IPS DF 6.9 (cell line): Measurements from ENCODE around the gene GSC2.

Source experiments
- DNase-seq: peaks from one replicate; pipeline ENCODE4 v3.0.0-alpha.2; 2013; ENCODE audit warnings: low read depth, low spot score
- H3K27ac ChIP-seq: one replicate; pipeline ENCODE4 v1.5.1; 2013; ENCODE audit warnings: low read length, control low read depth
- H3K27me3 ChIP-seq: 2 replicates; pipeline ENCODE4 v1.6.1; 2013; ENCODE audit warnings: mild to moderate bottlenecking, low read length; ENCODE audit not compliant: control insufficient read depth, insufficient read depth
- H3K36me3 ChIP-seq: 2 replicates; pipeline ENCODE4 v1.6.1; 2013; ENCODE audit warnings: low read length; ENCODE audit not compliant: control insufficient read depth, insufficient read depth
- H3K4me1 ChIP-seq: 2 replicates; pipeline ENCODE4 v1.6.1; 2013; ENCODE audit warnings: low read length; ENCODE audit not compliant: control insufficient read depth, insufficient read depth
- H3K4me3 ChIP-seq: 2 replicates; pipeline ENCODE4 v1.5.1; 2013; ENCODE audit warnings: mild to moderate bottlenecking, low read length
- H3K9me3 ChIP-seq: 2 replicates; pipeline ENCODE4 v1.6.1; 2013; ENCODE audit warnings: low read length, inconsistent platforms; ENCODE audit not compliant: control insufficient read depth, insufficient read depth
- WGBS: extraction: QIAGEN DNeasy Blood & Tissue Kit; methylation state at CpG from one replicate; pipeline ENCODE4 v1.1.7; 2013; ENCODE audit warnings: mixed read lengths, missing lambda C conversion rate; ENCODE audit not compliant: insufficient read length, insufficient coverage; 5-methylcytosine and 5-hydroxymethylcytosine counted together

GSC2 gene

DNA sequence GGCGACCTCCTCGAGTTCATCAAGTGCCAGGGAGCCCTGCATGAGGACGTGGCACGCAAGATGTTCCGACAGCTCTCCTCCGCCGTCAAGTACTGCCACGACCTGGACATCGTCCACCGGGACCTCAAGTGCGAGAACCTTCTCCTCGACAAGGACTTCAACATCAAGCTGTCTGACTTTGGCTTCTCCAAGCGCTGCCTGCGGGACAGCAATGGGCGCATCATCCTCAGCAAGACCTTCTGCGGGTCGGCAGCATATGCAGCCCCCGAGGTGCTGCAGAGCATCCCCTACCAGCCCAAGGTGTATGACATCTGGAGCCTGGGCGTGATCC, 18.4 kb downstream of the GSC2 start:
- no CpG with 5 or more reads among the region's 19 CpGs for WGBS
- H3K4me1 ChIP-seq: no peaks in the 10 kb centered on the region; the same call in 1 of the 2 replicates
- H3K4me3 ChIP-seq: no peak overlapping the region
- H3K36me3 ChIP-seq: peaks cover 20% of the 10 kb centered on the region
- no peak for DNase-seq
- H3K27ac ChIP-seq: no peak overlapping the region
- H3K9me3 ChIP-seq: no peaks in the 10 kb centered on the region
- H3K27me3 ChIP-seq: no peaks in the 10 kb centered on the region

DNA sequence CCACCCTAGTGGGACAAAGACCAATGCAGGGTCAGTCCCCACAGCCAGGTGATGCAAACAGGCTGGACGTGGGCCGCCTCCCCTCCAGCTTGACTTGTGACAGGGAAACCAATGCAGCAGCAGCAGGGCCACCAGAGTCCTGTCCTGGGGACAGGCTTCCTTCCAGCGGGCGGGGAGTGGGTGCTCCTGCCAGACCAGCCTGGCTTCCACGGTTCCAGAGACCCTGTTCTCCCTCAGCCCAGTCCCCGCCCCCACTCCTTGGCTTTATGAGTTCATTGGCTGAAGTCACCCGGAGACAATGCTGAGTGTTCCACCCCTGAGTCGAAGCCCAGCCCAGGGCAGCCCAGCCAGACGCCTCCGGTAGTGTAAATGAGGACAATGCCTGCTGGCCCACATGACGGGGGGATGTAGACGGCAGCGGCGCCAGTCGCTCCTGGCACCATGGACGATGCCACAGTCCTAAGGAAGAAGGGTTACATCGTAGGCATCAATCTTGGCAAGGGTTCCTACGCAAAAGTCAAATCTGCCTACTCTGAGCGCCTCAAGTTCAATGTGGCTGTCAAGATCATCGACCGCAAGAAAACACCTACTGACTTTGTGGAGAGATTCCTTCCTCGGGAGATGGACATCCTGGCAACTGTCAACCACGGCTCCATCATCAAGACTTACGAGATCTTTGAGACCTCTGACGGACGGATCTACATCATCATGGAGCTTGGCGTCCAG, 19.0 kb downstream of the GSC2 start, which contains the start of gene TSSK2:
Gene TSSK2, plus strand, starts transcription at position 350 of the 726 bp plus-strand sequence. Its CDS starts 92 bp downstream, at position 442.
- H3K27me3 ChIP-seq: no peaks in the 10 kb centered on the region
- H3K36me3 ChIP-seq: peaks cover 16% of the 10 kb centered on the region; the same call in 1 of the 2 replicates
- no peak within 1 kb of the TSS for H3K4me3 ChIP-seq
- no peak within 1 kb of the TSS for H3K27ac ChIP-seq
- no CpG with 5 or more reads among the region's 27 CpGs for WGBS
- no peaks in the 10 kb centered on the region for H3K9me3 ChIP-seq
- H3K4me1 ChIP-seq: no peaks in the 10 kb centered on the region; the same call in 1 of the 2 replicates
- no peak for DNase-seq

DNA sequence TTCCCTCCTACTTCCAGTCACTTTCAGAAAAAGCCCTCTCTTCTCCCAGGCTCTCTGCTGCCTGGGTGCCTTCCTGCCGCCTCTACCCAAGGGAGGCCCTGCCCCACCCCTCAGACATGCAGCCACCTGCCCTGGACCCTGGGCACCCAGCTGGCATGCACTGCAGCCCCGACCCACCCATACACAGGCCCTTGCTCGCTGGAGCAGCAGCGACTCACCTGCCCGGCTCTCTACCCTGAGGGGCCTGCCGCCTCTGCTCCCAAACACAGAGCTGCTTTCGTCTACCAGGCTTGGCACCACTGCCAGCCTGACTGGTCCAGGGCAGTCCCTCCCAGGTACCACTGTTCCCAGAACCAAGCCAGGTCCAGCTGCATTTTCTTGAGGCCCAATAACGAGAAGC, 20.2 kb downstream of the GSC2 start:
- no peak overlapping the region for H3K27ac ChIP-seq
- no peaks in the 10 kb centered on the region; the same call in 1 of the 2 replicates for H3K4me1 ChIP-seq
- H3K27me3 ChIP-seq: no peaks in the 10 kb centered on the region
- peaks cover 15% of the 10 kb centered on the region; the same call in 1 of the 2 replicates for H3K36me3 ChIP-seq
- DNase-seq: no peak
- no CpG with 5 or more reads among the region's 8 CpGs for WGBS
- H3K9me3 ChIP-seq: no peaks in the 10 kb centered on the region
- no peak overlapping the region for H3K4me3 ChIP-seq

DNA sequence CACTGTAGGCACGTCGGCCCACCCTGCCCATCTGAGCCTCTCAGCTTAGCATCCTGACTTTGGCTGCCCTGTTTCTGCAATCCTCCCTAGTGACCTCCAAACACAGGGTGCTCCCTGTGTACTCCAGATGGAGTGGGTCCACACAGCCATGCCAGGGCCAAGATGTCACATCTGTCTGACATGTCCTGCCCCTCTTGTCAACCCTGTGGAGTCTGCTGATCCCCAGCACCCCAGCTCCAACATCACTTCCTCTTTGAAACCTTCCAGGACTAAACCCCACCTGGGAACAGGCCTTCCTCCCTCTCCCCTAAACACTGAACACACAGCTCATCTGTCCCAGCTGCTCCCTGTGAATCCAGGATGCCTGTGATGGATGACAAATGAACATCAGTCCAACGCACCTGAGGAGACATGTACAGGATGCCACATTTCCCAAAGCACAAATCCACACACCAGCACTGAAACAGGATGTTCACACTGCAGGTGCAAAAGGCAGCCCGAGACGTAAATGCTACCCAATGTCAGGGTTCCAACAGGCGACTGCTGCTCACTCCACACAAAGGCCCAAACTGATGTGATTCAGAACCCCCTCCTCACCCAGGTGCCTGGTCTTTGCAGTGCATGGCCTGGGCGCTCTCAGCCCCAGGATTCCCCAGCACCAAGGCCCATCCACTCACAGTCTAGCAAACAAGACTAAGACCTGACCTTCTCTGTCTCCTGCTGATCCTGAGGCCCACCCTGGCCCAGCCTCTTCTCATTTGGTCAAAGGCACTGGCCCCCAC, 21.0 kb downstream of the GSC2 start:
- Histone ChIP-seq H3K27ac (no peak overlapping the region), H3K4me1 (no peaks in the 10 kb centered on the region; the same call in 1 of the 2 replicates), H3K27me3 (no peaks in the 10 kb centered on the region), H3K9me3 (no peaks in the 10 kb centered on the region), H3K36me3 (peaks cover 11% of the 10 kb centered on the region; the same call in 1 of the 2 replicates), H3K4me3 (no peak overlapping the region)
- no CpG with 5 or more reads among the region's 7 CpGs for WGBS
- no peak for DNase-seq

DNA sequence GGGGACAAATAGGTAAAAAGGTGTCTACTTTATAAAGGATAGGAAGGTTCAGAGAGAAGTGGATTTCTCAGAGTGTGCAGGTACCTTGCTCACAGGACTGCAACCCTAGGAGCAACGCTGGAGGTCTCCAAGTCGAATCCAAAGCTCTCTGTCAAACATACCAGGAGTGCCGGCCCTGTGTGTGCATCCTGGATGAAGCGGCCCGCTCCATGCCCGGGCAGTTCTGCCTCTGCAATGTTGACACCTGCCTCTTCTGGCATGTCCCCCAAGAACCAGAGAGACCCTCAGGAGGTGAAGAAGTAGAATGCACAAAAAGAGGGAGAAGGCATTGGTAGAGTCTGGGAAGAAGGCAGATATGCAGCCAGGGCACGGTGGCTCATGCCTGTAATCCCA, 22.1 kb downstream of the GSC2 start:
- Histone ChIP-seq H3K27me3 (no peaks in the 10 kb centered on the region), H3K36me3 (0 out of 2 replicates have a peak, but pooled peaks cover 2% of the 10 kb centered on the region), H3K9me3 (no peaks in the 10 kb centered on the region), H3K4me1 (no peaks in the 10 kb centered on the region; the same call in 1 of the 2 replicates), H3K4me3 (no peak overlapping the region), H3K27ac (no peak overlapping the region)
- DNase-seq: no peak
- no CpG with 5 or more reads among the region's 7 CpGs for WGBS

DNA sequence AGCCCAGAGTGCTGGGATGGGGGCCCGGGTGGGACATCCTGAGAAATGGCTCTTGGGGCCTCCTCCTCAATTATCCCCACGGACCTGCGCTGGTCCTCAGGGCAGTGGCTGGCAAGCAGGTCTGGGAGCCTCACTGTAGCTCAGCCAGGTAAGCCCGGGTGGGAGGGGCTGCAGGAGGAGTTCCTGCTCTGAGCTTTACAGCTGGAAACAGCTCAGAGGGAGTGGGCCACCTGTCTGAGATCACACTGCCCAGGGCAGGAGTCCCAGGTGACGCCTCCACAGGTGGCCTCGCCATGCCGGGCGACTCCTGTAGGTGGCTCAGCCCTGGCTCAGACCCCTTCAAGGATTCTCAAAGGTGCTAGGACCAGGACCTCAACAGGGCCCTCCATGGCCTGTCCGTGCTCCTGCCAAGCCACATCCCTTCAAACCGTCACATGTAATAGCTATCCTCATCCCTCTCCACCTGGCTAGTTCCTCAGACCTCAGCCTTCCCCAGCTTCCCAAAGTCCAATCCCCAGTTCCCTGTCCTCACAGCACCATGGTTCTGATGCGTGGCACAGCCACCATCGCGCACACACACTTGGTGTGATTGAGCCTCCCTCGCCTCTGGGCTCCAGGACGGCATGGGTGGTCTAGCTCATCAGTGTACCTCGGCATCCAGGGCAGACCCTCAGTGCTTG, 22.6 kb downstream of the GSC2 start:
- Histone ChIP-seq H3K27ac (no peak overlapping the region), H3K9me3 (no peaks in the 10 kb centered on the region), H3K4me3 (no peak overlapping the region), H3K4me1 (no peaks in the 10 kb centered on the region; the same call in 1 of the 2 replicates), H3K36me3 (0 out of 2 replicates have a peak, but pooled peaks cover 2% of the 10 kb centered on the region), H3K27me3 (no peaks in the 10 kb centered on the region)
- no CpG with 5 or more reads among the region's 16 CpGs for WGBS
- no peak for DNase-seq

DNA sequence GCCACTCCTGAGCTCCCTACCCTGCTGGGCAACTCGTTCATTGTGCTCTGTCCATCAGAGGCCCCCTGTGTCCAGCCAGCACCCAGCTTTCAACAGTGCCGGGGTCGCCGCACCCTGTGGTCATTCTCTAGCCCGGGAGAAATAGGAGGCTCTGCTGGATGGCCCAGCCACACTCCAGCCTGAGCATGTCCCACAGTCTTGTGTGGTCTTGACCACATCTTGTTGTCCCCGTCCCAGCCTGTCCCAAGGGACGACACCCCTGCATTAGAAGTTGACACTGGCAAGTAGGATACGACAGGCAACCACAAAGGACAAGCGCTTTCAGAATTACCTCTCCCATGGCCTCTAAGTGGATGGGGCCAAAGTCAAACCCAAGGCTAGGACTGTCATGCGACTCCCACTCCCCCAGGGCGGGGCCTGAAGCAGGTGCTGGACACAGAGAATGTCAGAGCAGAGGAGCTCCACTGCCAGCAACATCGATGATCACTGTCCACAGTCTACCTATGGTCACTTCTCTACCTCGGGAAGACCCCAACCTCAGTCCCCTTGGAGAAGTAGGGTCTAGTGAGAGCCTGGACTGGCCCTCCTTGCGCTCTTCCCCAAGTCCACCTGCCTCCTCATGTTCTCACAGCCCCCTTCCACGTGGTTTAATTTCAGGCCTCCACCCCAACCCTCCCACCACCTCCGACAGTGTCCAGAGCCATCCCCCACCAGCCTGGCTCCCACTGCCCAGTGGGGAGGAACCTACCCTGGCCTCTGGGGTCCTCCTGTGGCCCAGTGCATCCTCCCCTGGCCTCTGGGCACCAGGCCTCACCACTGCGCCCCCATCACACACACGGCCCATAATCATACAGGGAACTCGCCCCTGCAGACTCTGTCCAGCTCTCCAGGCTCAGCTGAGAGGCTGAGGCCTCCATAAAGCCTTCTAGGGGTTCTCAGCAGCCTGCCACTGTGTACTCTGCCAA, 23.5 kb downstream of the GSC2 start:
- Histone ChIP-seq H3K27me3 (no peaks in the 10 kb centered on the region), H3K4me3 (no peak overlapping the region), H3K9me3 (no peaks in the 10 kb centered on the region), H3K36me3 (0 out of 2 replicates have a peak, but pooled peaks cover under 1% of the 10 kb centered on the region), H3K4me1 (no peaks in the 10 kb centered on the region; the same call in 1 of the 2 replicates), H3K27ac (no peak overlapping the region)
- no peak for DNase-seq
- no CpG with 5 or more reads among the region's 19 CpGs for WGBS

DNA sequence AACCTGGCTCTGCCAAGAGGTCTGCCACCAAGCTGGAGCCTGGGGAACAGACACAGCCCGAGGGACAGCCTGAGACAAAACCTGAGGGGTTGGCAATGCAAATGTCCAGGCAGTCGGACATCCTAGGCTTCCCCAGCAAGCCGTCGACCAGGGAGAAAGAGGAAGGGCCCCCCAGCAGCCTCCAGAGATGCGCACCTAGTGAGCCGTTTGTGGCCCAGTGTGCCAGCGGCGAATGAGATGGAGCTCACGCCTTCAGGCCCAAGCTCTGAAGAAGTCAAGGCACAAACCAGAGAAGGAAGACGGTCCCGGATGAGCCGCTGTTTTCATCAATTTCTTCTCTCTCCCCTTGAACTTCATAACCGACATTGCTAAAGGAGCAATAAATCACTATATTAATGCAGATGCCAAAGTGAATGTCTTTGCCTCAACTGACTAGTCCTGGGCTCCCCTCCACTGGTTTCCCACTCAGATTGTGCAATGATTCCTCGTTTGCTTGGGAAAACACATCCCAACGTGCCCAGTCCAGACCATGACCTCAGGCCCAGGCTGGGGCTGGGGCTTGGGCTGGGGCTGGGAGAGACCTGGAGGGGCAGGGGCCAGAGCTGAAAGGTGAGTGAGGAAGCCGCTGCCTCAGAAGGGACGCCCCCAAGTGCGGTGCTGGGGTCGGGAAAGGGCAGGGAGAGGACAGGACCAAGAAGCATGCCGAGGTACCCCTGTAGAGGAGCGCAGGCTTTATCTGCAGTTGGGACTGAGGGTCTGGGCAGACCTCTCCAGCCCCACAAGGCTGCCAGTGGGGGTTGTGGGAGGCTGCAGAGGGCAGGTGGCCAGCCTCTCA, 24.4 kb downstream of the GSC2 start:
- no peak overlapping the region for H3K4me3 ChIP-seq
- no peaks in the 10 kb centered on the region for H3K36me3 ChIP-seq
- no peak for DNase-seq
- WGBS: no CpG with 5 or more reads among the region's 21 CpGs
- H3K27ac ChIP-seq: no peak overlapping the region
- H3K9me3 ChIP-seq: no peaks in the 10 kb centered on the region
- H3K4me1 ChIP-seq: peaks cover 3% of the 10 kb centered on the region; the same call in 1 of the 2 replicates
- no peaks in the 10 kb centered on the region for H3K27me3 ChIP-seq

DNA sequence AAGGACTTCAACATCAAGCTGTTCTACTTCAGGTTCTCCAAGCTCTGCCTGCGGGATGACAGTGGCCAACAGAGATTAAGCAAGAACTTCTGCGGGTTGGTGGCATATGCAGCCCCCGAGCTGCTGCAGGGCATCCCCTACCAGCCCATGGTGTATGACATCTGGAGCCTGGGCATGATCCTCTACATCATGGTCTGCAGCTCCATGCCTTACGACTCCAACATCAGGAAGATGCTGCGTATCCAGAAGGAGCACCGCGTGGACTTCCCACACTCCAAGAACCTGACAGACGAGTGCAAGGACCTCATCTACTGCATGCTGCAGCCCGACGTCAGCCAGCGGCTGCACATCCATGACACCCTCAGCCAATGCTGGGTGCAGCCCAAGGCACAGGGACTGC, 25.1 kb downstream of the GSC2 start:
- peaks cover 3% of the 10 kb centered on the region; the same call in 1 of the 2 replicates for H3K4me1 ChIP-seq
- WGBS: no CpG with 5 or more reads among the region's 11 CpGs
- DNase-seq: no peak
- no peaks in the 10 kb centered on the region for H3K27me3 ChIP-seq
- no peaks in the 10 kb centered on the region for H3K9me3 ChIP-seq
- no peaks in the 10 kb centered on the region for H3K36me3 ChIP-seq
- H3K4me3 ChIP-seq: no peak overlapping the region
- H3K27ac ChIP-seq: no peak overlapping the region
